B cell (primary cell): ENCODE results near the gene ZCCHC7. TPM values are rescaled to one million over a fixed set of nuclear protein-coding genes. Genes with fewer than 3 reads are reported as not detected.
A peak's percentile ranks its signal among the peaks of the same experiment; 100 is the strongest.

Experiments used
- ATAC-seq: fragments of 200-7000 bp; cut with Tn5 transposase; one replicate; pipeline ENCODE4 v1.10.0; 2021; ENCODE audit warnings: low read depth, mild to moderate bottlenecking, moderate number of reproducible peaks, moderate library complexity
- CTCF ChIA-PET: fragments of 350-600 bp; sonication (Branson Sonifier 250); formaldehyde crosslinking; loops from one replicate; lab custom pipeline; 2021; ENCODE audit warnings: antibody characterized with exemption, inconsistent platforms; lab: Charles Lee
- POLR2A ChIA-PET: fragments of 350-600 bp; sonication (Branson Sonifier 250); formaldehyde crosslinking; loops from one replicate; lab custom pipeline; 2021; ENCODE audit warnings: antibody characterized with exemption; lab: Charles Lee
- DNase-seq: peaks from one replicate; pipeline ENCODE4 v3.0.0; 2013
- H2AFZ ChIP-seq: 2 replicates; pipeline ENCODE4 v1.6.1; 2012; ENCODE audit warnings: mild to moderate bottlenecking, low read depth, low read length; ENCODE audit not compliant: insufficient read depth, poor library complexity, severe bottlenecking
- H3K27ac ChIP-seq, 2 donors: 1 replicate in 1 of 2; 2 replicates in 1 of 2; pipeline ENCODE4 v1.5.1; 2012 to 2013; ENCODE audit warnings: low read length in 2 of 2, mild to moderate bottlenecking in 2 of 2, moderate library complexity in 1 of 2
- H3K27me3 ChIP-seq, 4 experiments: fragments of 200-600 bp in 1 of 4; sonication (generic) in 1 of 4; replicated peaks in 1 of 4; 1 replicate in 2 of 4; 2 replicates in 2 of 4; pipeline versions ENCODE4 v1.6.1 to v1.7.0; 2013 to 2016; ENCODE audit warnings: low read length in 3 of 4, mild to moderate bottlenecking in 2 of 4, mixed read lengths in 1 of 4, moderate library complexity in 1 of 4; ENCODE audit not compliant: insufficient read depth in 4 of 4, control insufficient read depth in 3 of 4; ENCODE audit errors: control extremely low read depth in 1 of 4
- H3K36me3 ChIP-seq, 2 experiments: replicated peaks in 1 of 2; 1 replicate in 1 of 2; 2 replicates in 1 of 2; pipeline versions ENCODE4 v1.6.1 to v1.7.1; 2013; ENCODE audit warnings: low read length in 1 of 2; ENCODE audit not compliant: insufficient read depth in 2 of 2, control insufficient read depth in 1 of 2; ENCODE audit errors: control extremely low read depth in 1 of 2, extremely low read depth in 1 of 2
- H3K4me1 ChIP-seq, 2 donors: fragments of 200-600 bp in 1 of 2; sonication (generic) in 1 of 2; 1 replicate in 1 of 2; 2 replicates in 1 of 2; pipeline versions ENCODE4 v1.5.1 to v1.6.1; 2013 to 2017; ENCODE audit warnings: low read length in 2 of 2; ENCODE audit not compliant: control insufficient read depth in 2 of 2, insufficient read depth in 2 of 2
- H3K4me2 ChIP-seq: replicated peaks from 2 replicates; pipeline ENCODE3; 2012; ENCODE audit warnings: mild to moderate bottlenecking, low read depth, low read length; ENCODE audit not compliant: poor library complexity, severe bottlenecking
- H3K4me3 ChIP-seq, 5 experiments: fragments of 200-600 bp in 1 of 5; sonication (generic) in 1 of 5; 1 replicate in 3 of 5; 2 replicates in 2 of 5; pipeline versions ENCODE4 v1.5.1 to v1.7.0; 2011 to 2016; ENCODE audit warnings: low read length in 4 of 5, mild to moderate bottlenecking in 4 of 5, low read depth in 2 of 5, control low read depth in 1 of 5, moderate library complexity in 1 of 5; ENCODE audit not compliant: insufficient read depth in 1 of 5; ENCODE audit errors: control extremely low read depth in 1 of 5, extremely low read depth in 1 of 5
- H3K79me2 ChIP-seq: fragments of 200-600 bp; sonication (generic); one replicate; pipeline ENCODE4 v1.6.0; 2016; ENCODE audit warnings: low read length; ENCODE audit not compliant: control insufficient read depth, insufficient read depth
- H3K9ac ChIP-seq: fragments of 200-600 bp; sonication (generic); 2 replicates; pipeline ENCODE4 v1.6.1; 2017; ENCODE audit warnings: mild to moderate bottlenecking, low read length, moderate library complexity
- H3K9me3 ChIP-seq, 3 donors: one replicate each; pipeline versions ENCODE4 v1.6.1 to v1.7.1; 2013; ENCODE audit warnings: low read length in 2 of 3; ENCODE audit not compliant: control insufficient read depth in 2 of 3, insufficient read depth in 1 of 3; ENCODE audit errors: control extremely low read depth in 1 of 3
- H4K20me1 ChIP-seq: 2 replicates; pipeline ENCODE4 v1.6.0; 2012; ENCODE audit warnings: mild to moderate bottlenecking, low read length; ENCODE audit not compliant: insufficient read depth, control insufficient read depth, poor library complexity, severe bottlenecking
- H3K27ac Mint-ChIP-seq: one replicate; pipeline ENCODE4 v1.8.0; 2021; ENCODE audit warnings: mixed read lengths
- H3K27me3 Mint-ChIP-seq: one replicate; pipeline ENCODE4 v1.8.0; 2021; ENCODE audit warnings: mixed read lengths
- H3K4me1 Mint-ChIP-seq: one replicate; pipeline ENCODE4 v1.8.0; 2021; ENCODE audit warnings: mixed read lengths
- H3K4me3 Mint-ChIP-seq: one replicate; pipeline ENCODE4 v1.8.0; 2021; ENCODE audit warnings: mixed read lengths
- H3K9me3 Mint-ChIP-seq: one replicate; pipeline ENCODE4 v1.8.0; 2022; ENCODE audit warnings: mixed read lengths; ENCODE audit not compliant: insufficient read depth
- EZH2 ChIP-seq: IDR thresholded peaks from 2 replicates; pipeline ENCODE4 v1.6.1; 2012; ENCODE audit warnings: borderline replicate concordance, low read depth, mild to moderate bottlenecking, moderate library complexity, low read length; ENCODE audit not compliant: insufficient read depth, poor library complexity, severe bottlenecking
- WGBS: methylation state at CpG from one replicate; pipeline ENCODE4 v1.1.5; 2013; ENCODE audit warnings: missing lambda C conversion rate; ENCODE audit not compliant: insufficient coverage; 5-methylcytosine and 5-hydroxymethylcytosine counted together
- intact Hi-C: fragments of 100-400 bp; cut with micrococcal nuclease; formaldehyde crosslinking; loops from one replicate; pipeline ENCODE4 v1.10.0; 2022
- polyA plus RNA-seq: library from polyadenylated mRNA; depleted of rRNA; stranded (reverse); fragments of >200 nt; gene quantifications from 2 replicates; pipeline ENCODE4 v1.2.3, GENCODE V29; 2012
- total RNA-seq, 2 donors: library from RNA; stranded (reverse); fragments of 120-200 nt in 1 of 2; gene quantifications; 1 replicate in 1 of 2; 2 replicates in 1 of 2; pipeline versions ENCODE4 v1.2.3 to v1.2.4, GENCODE V29; 2013 to 2022
- TF ChIP-seq, protein P1 (sequence below): fragments of 200-600 bp; IDR thresholded peaks from one replicate; pipeline ENCODE4 v1.8.0; 2022; ENCODE audit warnings: antibody characterized with exemption, mild to moderate bottlenecking

ZCCHC7 gene
- total and polyA plus RNA-seq, 2 donors (not counting 1 experiment from before 2014, with no cell fraction given) = 56.3 to 83.5 TPM

DNA sequence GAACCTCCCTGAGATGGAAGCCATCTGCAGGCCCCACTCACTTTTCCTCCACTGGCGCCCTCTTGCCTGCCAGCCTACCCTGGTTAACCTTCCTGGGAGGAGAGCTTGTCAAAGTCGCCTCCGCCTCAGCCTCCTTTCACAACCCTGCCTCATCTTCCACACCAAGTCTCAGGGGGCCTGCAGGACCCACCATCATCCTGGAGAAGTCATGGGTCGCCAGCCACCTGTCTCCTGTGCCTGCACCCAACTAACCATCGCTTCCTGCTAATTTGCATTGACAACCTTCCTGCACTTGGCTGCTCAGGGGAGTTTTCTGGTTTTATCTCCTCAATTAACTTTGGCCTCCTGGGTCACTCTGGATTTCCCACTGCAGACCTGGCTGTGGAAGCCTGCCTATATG is 249.3 kb downstream of the ZCCHC7 start:
- Histone ChIP-seq H3K9ac (peak overlapping the region; percentile 51), H3K36me3 (no peaks in the 10 kb centered on the region), H3K9me3 (peaks cover 0 to 7% (median 0%) of the 10 kb centered on the region in 3 donors), H3K27me3 (no peaks in the 10 kb centered on the region), H3K4me2 (peak overlapping the region; percentile 73), H3K4me3 (peak overlapping the region in 3 of 5 experiments; percentile 21 to 49 (median 32)), H3K79me2 (peaks cover 3% of the 10 kb centered on the region), H3K27ac (peak overlapping the region; percentile 78 to 94), H2AFZ (no peak overlapping the region), H4K20me1 (no peaks in the 10 kb centered on the region), H3K4me1 (peaks cover 79 to 92% of the 10 kb centered on the region in 2 donors)
- Mint-ChIP-seq H3K9me3 (no peaks in the 10 kb centered on the region), H3K27me3 (no peaks in the 10 kb centered on the region), H3K4me1 (peaks cover 86% of the 10 kb centered on the region), H3K4me3 (peak overlapping the region; percentile 70), H3K27ac (peak overlapping the region; percentile 88)
- DNase-seq = peak; percentile 89
- intact Hi-C loops = loop anchor here (1.0 to 2.0 kb wide), 2 partner anchors 31 to 343 kb away; no protein-coding TSS in a partner anchor
- TF ChIP-seq, protein P1, sequence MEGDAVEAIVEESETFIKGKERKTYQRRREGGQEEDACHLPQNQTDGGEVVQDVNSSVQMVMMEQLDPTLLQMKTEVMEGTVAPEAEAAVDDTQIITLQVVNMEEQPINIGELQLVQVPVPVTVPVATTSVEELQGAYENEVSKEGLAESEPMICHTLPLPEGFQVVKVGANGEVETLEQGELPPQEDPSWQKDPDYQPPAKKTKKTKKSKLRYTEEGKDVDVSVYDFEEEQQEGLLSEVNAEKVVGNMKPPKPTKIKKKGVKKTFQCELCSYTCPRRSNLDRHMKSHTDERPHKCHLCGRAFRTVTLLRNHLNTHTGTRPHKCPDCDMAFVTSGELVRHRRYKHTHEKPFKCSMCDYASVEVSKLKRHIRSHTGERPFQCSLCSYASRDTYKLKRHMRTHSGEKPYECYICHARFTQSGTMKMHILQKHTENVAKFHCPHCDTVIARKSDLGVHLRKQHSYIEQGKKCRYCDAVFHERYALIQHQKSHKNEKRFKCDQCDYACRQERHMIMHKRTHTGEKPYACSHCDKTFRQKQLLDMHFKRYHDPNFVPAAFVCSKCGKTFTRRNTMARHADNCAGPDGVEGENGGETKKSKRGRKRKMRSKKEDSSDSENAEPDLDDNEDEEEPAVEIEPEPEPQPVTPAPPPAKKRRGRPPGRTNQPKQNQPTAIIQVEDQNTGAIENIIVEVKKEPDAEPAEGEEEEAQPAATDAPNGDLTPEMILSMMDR = peak; percentile 16
- TF ChIP-seq EZH2 = no peak
- ChIA-PET CTCF (interaction anchor here (1.0 to 12.0 kb wide), 10 partner anchors 10 to 46 kb away, joined by 3 to 139 read pairs (median 10); no protein-coding TSS in a partner anchor), POLR2A (interaction anchor here (0.7 to 2.1 kb wide), 3 partner anchors 33 to 336 kb away, joined by 4 to 8 read pairs (median 7); partner anchors contain the start of gene PAX5)
- ATAC-seq = peak; percentile 60
- 0% methylated on average over 5 of the region's 5 CpGs for WGBS

DNA sequence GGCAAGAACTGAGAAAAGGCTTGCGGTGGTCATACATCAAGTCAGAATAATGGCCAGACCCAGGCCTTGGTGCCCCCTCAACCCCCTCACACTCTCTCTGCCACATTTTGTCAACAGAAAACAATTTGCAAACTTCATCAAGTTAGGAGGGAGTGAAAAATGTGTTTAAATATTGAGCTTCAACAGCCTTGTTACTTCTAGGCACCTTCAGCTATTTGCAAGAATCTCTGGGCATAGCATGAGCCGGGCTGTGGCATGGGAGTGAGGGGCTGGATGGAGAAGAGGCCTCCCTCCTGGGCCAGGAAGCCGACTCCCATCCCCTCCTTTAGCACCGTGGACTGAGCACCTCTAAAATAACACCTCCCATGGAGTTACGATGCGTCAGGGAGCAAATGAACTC is 249.9 kb downstream of the ZCCHC7 start:
- Mint-ChIP-seq H3K9me3 (no peaks in the 10 kb centered on the region), H3K27ac (peak overlapping the region; percentile 88), H3K4me3 (peak overlapping the region; percentile 70), H3K4me1 (peaks cover 86% of the 10 kb centered on the region), H3K27me3 (no peaks in the 10 kb centered on the region)
- H3K36me3 ChIP-seq = no peaks in the 10 kb centered on the region
- TF ChIP-seq, protein P1 = no peak
- TF ChIP-seq EZH2 = no peak
- ATAC-seq = no peak
- H3K9ac ChIP-seq = peak overlapping the region; percentile 51
- no peak overlapping the region for H2AFZ ChIP-seq
- intact Hi-C loops = loop anchor here (2.0 kb wide), 1 partner anchor 343 kb away; no protein-coding TSS in a partner anchor
- H3K9me3 ChIP-seq = peaks cover 0 to 7% (median 0%) of the 10 kb centered on the region in 3 donors
- H3K4me3 ChIP-seq = peak overlapping the region in 2 of 5 experiments; percentile 21 to 49
- H3K27ac ChIP-seq = peak overlapping the region; percentile 78 to 94
- peaks cover 85 to 94% of the 10 kb centered on the region in 2 donors for H3K4me1 ChIP-seq
- no peaks in the 10 kb centered on the region for H4K20me1 ChIP-seq
- no CpG with 5 or more reads among the region's 6 CpGs for WGBS
- peak overlapping the region; percentile 73 for H3K4me2 ChIP-seq
- ChIA-PET CTCF (interaction anchor here (1.0 to 12.0 kb wide), 9 partner anchors 12 to 332 kb away, joined by 3 to 139 read pairs (median 9); no protein-coding TSS in a partner anchor), POLR2A (interaction anchor here (1.6 to 2.7 kb wide), 8 partner anchors 16 to 333 kb away, joined by 4 to 22 read pairs (median 8); no protein-coding TSS in a partner anchor)
- DNase-seq = no peak
- no peaks in the 10 kb centered on the region for H3K27me3 ChIP-seq
- H3K79me2 ChIP-seq = peaks cover 3% of the 10 kb centered on the region
